Measurements from ENCODE around the gene SLC6A17. TPM values are rescaled to one million over a fixed set of nuclear protein-coding genes. Genes with fewer than 3 reads are reported as not detected.

SLC6A17 gene
- total RNA-seq, 2 experiments from 2014 or later = 0.04 to 0.10 TPM

- no peak overlapping the region for H3K27ac Mint-ChIP-seq
- H3K4me3 Mint-ChIP-seq = no peak overlapping the region
- H3K27me3 Mint-ChIP-seq = peaks cover 73% of the 10 kb centered on the region
- no peaks in the 10 kb centered on the region for H3K9me3 Mint-ChIP-seq
- no peaks in the 10 kb centered on the region for H3K4me1 Mint-ChIP-seq
- no peaks in the 10 kb centered on the region for H3K36me3 Mint-ChIP-seq
- DNase-seq = peak; percentile 46
Measured at GRCh38 chr1:110155878-110156522, 5.7 kb downstream of the SLC6A17 start.

- H3K27me3 Mint-ChIP-seq = peaks cover 51% of the 10 kb centered on the region
- no peaks in the 10 kb centered on the region for H3K4me1 Mint-ChIP-seq
- H3K27ac Mint-ChIP-seq = no peak overlapping the region
- H3K9me3 Mint-ChIP-seq = no peaks in the 10 kb centered on the region
- H3K4me3 Mint-ChIP-seq = no peak overlapping the region
- H3K36me3 Mint-ChIP-seq = no peaks in the 10 kb centered on the region
- no peak for DNase-seq
Measured at GRCh38 chr1:110158261-110158660, 8.0 kb downstream of the SLC6A17 start.

DNA sequence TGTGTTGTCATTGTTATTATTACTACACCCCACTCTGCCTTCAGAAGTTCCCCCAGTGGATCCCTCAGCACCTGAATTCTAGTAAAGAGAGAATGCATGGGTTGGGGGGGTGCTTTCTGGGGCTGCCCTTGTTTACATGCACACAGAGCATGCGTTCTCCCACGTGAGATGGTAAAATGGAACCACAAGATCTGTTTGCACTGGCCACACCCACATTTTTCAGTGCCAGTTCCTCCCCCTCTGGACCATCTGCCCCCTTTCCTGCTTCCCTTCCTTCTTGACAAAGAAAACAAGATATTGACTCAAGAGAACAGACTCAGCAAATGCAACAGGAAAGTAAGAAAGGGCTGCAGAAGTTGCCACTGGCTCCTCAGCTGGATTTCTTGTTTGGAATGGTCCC lies 8.9 kb downstream of the SLC6A17 start:
- H3K9me3 Mint-ChIP-seq = no peaks in the 10 kb centered on the region
- peaks cover 44% of the 10 kb centered on the region for H3K27me3 Mint-ChIP-seq
- peaks cover 4% of the 10 kb centered on the region for H3K4me1 Mint-ChIP-seq
- DNase-seq = no peak
- no peak overlapping the region for H3K27ac Mint-ChIP-seq
- no peak overlapping the region for H3K4me3 Mint-ChIP-seq
- H3K36me3 Mint-ChIP-seq = no peaks in the 10 kb centered on the region

DNA sequence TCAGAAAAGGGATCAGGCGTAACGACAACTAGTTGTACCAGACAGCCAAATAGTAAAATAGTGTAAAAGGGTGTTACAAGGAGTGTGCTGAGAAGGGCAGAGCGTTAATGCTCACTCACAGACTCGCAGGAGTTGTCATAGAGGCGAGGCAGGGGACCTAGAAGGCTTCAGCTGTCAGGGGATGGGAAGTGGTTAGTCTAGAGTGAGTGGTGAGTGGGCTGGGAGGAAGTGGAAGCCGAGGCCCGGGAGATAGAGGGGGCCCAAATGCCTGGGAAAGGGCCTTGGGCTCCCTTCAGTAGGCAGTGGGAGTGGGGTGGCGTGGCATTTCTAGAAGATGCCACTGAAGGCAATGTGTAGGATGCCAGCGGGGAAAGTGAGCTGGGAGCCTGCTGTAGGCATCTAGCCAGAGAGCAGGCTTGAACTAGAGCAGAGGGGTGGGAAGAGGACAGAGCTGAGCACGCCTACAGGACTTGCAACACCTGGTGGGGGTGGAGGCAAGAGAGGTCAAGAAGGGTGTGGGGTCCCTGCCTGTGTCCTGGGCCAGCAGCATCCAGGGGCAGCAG lies 10.3 kb downstream of the SLC6A17 start:
- no peaks in the 10 kb centered on the region for H3K9me3 Mint-ChIP-seq
- no peak overlapping the region for H3K4me3 Mint-ChIP-seq
- DNase-seq = no peak
- peaks cover 4% of the 10 kb centered on the region for H3K4me1 Mint-ChIP-seq
- H3K27me3 Mint-ChIP-seq = peaks cover 29% of the 10 kb centered on the region
- H3K36me3 Mint-ChIP-seq = no peaks in the 10 kb centered on the region
- H3K27ac Mint-ChIP-seq = no peak overlapping the region

DNA sequence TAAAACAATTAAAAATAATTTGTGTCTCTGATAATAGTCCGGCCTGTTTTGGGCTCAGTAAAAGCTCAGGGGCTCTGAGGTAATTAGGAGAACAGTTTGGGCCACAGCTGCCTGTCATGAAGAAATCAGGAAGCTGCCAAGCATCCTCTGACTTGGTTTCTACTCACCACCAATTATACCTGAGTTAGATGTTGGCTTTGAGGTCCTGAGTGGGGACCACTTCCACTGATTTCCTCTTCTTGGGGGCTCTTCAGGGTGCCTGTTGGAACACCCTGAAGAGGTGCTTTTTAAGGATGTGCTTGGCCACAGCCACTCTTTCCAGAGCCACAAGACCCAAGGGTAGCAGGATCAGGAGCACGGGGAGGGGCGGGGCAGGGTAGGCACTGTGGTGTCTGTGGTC lies 10.9 kb downstream of the SLC6A17 start:
- Mint-ChIP-seq H3K9me3 (no peaks in the 10 kb centered on the region), H3K36me3 (no peaks in the 10 kb centered on the region), H3K4me3 (no peak overlapping the region), H3K27me3 (peaks cover 25% of the 10 kb centered on the region), H3K27ac (no peak overlapping the region), H3K4me1 (peaks cover 4% of the 10 kb centered on the region)
- no peak for DNase-seq

DNA sequence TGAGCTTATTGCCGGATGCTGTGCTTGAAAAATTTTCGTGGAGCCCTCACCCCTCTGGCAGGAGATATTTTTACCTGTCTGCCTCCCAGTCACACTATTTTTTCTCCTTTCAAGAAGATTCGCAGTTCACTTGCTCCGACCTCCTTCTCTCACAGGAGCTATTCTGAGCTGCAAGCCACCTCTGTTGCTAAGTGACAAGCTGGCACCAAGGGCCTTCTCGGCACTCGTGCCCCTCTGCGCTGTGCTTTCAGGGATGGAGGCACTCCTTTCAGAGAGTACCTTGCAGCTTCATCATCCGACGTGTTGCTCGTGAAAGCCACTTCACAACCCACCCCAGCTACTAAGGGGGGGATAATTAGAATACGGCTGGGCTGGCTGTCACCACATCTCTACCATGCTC lies 11.6 kb downstream of the SLC6A17 start:
- DNase-seq = no peak
- Mint-ChIP-seq H3K4me3 (no peak overlapping the region), H3K27me3 (peaks cover 19% of the 10 kb centered on the region), H3K4me1 (peaks cover 4% of the 10 kb centered on the region), H3K27ac (no peak overlapping the region), H3K9me3 (no peaks in the 10 kb centered on the region), H3K36me3 (no peaks in the 10 kb centered on the region)

DNA sequence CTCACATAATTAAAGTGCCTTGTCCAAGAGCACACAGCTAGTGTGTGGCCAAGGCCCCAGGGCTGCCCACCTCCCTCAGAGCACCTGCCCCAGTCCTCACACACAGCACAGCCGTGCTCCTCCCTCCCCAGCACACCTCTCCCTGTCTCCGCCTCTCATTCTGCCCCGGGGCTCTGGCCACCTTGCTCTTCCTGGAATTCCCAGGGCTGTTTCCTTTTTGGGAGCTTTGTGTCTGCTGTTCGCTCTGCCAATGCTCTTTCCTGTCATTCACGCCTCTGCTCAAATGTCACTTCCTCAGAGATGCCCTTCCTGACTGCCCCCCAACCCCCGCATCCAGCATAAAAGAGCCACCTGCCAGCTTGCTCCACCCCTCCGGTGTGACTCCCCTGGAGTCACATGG lies 13.3 kb downstream of the SLC6A17 start:
- Mint-ChIP-seq H3K27ac (no peak overlapping the region), H3K27me3 (peaks cover 9% of the 10 kb centered on the region), H3K9me3 (no peaks in the 10 kb centered on the region), H3K4me3 (no peak overlapping the region), H3K4me1 (peaks cover 4% of the 10 kb centered on the region), H3K36me3 (no peaks in the 10 kb centered on the region)
- DNase-seq = no peak

GRCh38 chr1:110164725-110165350 lies 14.5 kb downstream of the SLC6A17 start:
- Mint-ChIP-seq H3K27ac (no peak overlapping the region), H3K4me3 (no peak overlapping the region), H3K36me3 (no peaks in the 10 kb centered on the region), H3K9me3 (no peaks in the 10 kb centered on the region), H3K4me1 (peaks cover 4% of the 10 kb centered on the region), H3K27me3 (no peaks in the 10 kb centered on the region)
- DNase-seq = no peak

GRCh38 chr1:110165761-110166231 lies 15.5 kb downstream of the SLC6A17 start:
- H3K4me3 Mint-ChIP-seq = no peak overlapping the region
- no peaks in the 10 kb centered on the region for H3K9me3 Mint-ChIP-seq
- no peak overlapping the region for H3K27ac Mint-ChIP-seq
- peaks cover 4% of the 10 kb centered on the region for H3K4me1 Mint-ChIP-seq
- H3K27me3 Mint-ChIP-seq = no peaks in the 10 kb centered on the region
- no peak for DNase-seq
- H3K36me3 Mint-ChIP-seq = no peaks in the 10 kb centered on the region

DNA sequence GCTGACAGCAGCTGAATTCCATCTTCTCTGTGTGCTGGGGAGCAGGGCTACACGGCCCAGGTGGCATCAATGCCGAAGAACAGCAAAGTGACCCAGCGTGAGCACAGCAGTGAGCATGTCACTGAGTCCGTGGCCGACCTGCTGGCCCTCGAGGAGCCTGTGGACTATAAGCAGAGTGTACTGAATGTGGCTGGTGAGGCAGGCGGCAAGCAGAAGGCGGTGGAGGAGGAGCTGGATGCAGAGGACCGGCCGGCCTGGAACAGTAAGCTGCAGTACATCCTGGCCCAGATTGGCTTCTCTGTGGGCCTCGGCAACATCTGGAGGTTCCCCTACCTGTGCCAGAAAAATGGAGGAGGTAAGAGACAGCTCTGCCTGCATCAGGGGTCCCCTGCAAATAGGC lies 16.6 kb downstream of the SLC6A17 start:
- H3K36me3 Mint-ChIP-seq = no peaks in the 10 kb centered on the region
- no peak overlapping the region for H3K27ac Mint-ChIP-seq
- DNase-seq = no peak
- no peaks in the 10 kb centered on the region for H3K9me3 Mint-ChIP-seq
- peaks cover 4% of the 10 kb centered on the region for H3K4me1 Mint-ChIP-seq
- H3K4me3 Mint-ChIP-seq = no peak overlapping the region
- no peaks in the 10 kb centered on the region for H3K27me3 Mint-ChIP-seq

- Mint-ChIP-seq H3K36me3 (no peaks in the 10 kb centered on the region), H3K9me3 (no peaks in the 10 kb centered on the region), H3K4me3 (no peak overlapping the region), H3K27me3 (peaks cover 4% of the 10 kb centered on the region), H3K4me1 (no peaks in the 10 kb centered on the region), H3K27ac (no peak overlapping the region)
- no peak for DNase-seq
Measured at GRCh38 chr1:110170766-110171733, 20.8 kb downstream of the SLC6A17 start.

DNA sequence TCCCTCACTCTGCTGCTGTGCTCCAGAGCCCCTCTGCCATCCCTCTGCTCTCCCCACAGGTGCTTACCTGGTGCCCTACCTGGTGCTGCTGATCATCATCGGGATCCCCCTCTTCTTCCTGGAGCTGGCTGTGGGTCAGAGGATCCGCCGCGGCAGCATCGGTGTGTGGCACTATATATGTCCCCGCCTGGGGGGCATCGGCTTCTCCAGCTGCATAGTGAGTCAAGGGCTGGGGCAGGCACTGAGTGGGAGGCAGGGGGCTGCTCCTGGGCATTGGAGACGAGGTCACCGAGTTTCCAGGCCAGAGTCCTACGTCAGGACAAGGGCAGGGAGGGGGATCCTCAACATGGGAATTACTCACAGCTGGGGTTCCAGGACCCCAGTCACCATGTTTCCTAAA lies 21.7 kb downstream of the SLC6A17 start:
- Mint-ChIP-seq H3K36me3 (no peaks in the 10 kb centered on the region), H3K27ac (no peak overlapping the region), H3K4me1 (no peaks in the 10 kb centered on the region), H3K27me3 (peaks cover 4% of the 10 kb centered on the region), H3K9me3 (no peaks in the 10 kb centered on the region), H3K4me3 (no peak overlapping the region)
- DNase-seq = no peak

GRCh38 chr1:110173466-110174105 lies 23.3 kb downstream of the SLC6A17 start:
- no peaks in the 10 kb centered on the region for H3K9me3 Mint-ChIP-seq
- H3K27ac Mint-ChIP-seq = no peak overlapping the region
- no peak overlapping the region for H3K4me3 Mint-ChIP-seq
- no peak for DNase-seq
- no peaks in the 10 kb centered on the region for H3K36me3 Mint-ChIP-seq
- H3K27me3 Mint-ChIP-seq = peaks cover 4% of the 10 kb centered on the region
- H3K4me1 Mint-ChIP-seq = no peaks in the 10 kb centered on the region

DNA sequence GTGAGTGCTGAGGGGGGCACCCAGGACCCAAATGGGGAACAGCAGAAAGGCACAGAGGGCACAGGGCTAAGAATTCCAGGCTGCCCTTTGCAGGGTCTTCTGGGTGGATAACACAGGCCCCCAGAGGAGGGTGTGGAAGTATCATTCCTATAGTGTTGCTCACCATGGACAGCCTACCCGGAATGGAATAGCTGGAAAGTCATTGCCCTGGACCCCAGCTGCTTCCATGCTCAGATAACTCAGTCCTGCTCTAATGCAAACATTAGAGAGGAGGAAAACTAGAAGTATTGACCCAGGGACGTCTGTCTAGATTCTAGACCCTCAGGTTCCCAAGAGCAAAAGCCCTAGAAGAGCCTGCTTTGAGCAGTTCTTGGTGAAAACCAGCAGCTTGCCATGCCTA lies 24.7 kb downstream of the SLC6A17 start:
- Mint-ChIP-seq H3K36me3 (no peaks in the 10 kb centered on the region), H3K9me3 (no peaks in the 10 kb centered on the region), H3K27me3 (peaks cover 4% of the 10 kb centered on the region), H3K4me1 (no peaks in the 10 kb centered on the region), H3K4me3 (no peak overlapping the region), H3K27ac (no peak overlapping the region)
- no peak for DNase-seq
